Iris pigment epithelial cell (primary cell): ENCODE data around the gene RPS16.
A peak's percentile ranks its signal among the peaks of the same experiment; 100 is the strongest.
"Not testable (repeated sequence)": the region's sequence is repeated elsewhere in the genome, so short reads cannot be mapped to it uniquely, and the experiment has no call there.

ENCODE experiments used
- DNase-seq: peaks from one replicate; pipeline ENCODE4 v3.0.0-alpha.2; 2011; ENCODE audit warnings: low read depth

Gene RPS16

GRCh38 chr19:39435499-39436349, at the start of gene RPS16:
Gene RPS16, minus strand, starts transcription at chr19:39435949. Its CDS starts 54 bp downstream, at chr19:39435895.
- peak; percentile 98 for DNase-seq

- DNase-seq = no peak
Observed at GRCh38 chr19:39483141-39483540, 47.4 kb upstream of the RPS16 start.

GRCh38 chr19:39481676-39482075, 45.9 kb upstream of the RPS16 start:
- no peak for DNase-seq

GRCh38 chr19:39481229-39481545, 45.4 kb upstream of the RPS16 start:
- no peak for DNase-seq

GRCh38 chr19:39480337-39481228, 44.8 kb upstream of the RPS16 start, which contains the start of gene TIMM50:
Gene TIMM50, plus strand, starts transcription at chr19:39480838. Its CDS starts 16 bp downstream, at chr19:39480854.
- peak; percentile 93 for DNase-seq

- no peak for DNase-seq
Observed at GRCh38 chr19:39479916-39480315, 44.2 kb upstream of the RPS16 start.

GRCh38 chr19:39479319-39479801, 43.6 kb upstream of the RPS16 start:
- not testable (repeated sequence) for DNase-seq

GRCh38 chr19:39475748-39476147, 40.0 kb upstream of the RPS16 start:
- DNase-seq = no peak

GRCh38 chr19:39474139-39474620, 38.4 kb upstream of the RPS16 start:
- peak; percentile 17 for DNase-seq

GRCh38 chr19:39473443-39473960, 37.8 kb upstream of the RPS16 start:
- no peak for DNase-seq

GRCh38 chr19:39472746-39473442, 37.1 kb upstream of the RPS16 start:
- DNase-seq = no peak

- no peak for DNase-seq
Observed at GRCh38 chr19:39471756-39472536, 36.2 kb upstream of the RPS16 start.

GRCh38 chr19:39470724-39471339, 35.1 kb upstream of the RPS16 start:
- peak; percentile 51 for DNase-seq

GRCh38 chr19:39469567-39469966, 33.8 kb upstream of the RPS16 start:
- no peak for DNase-seq

GRCh38 chr19:39469036-39469435, 33.3 kb upstream of the RPS16 start:
- no peak for DNase-seq

- DNase-seq = no peak
Observed at GRCh38 chr19:39467941-39468340, 32.2 kb upstream of the RPS16 start.

GRCh38 chr19:39465956-39466747, 30.4 kb upstream of the RPS16 start:
- no peak for DNase-seq

- peak; percentile 13 for DNase-seq
Observed at GRCh38 chr19:39463403-39463802, 27.7 kb upstream of the RPS16 start.

GRCh38 chr19:39451257-39451656, 15.5 kb upstream of the RPS16 start:
- not testable (repeated sequence) for DNase-seq
